Measurements from ENCODE around the gene GOPC. TPM values are rescaled to one million over a fixed set of nuclear protein-coding genes. Genes with fewer than 3 reads are reported as not detected.
A peak's percentile ranks its signal among the peaks of the same experiment; 100 is the strongest.

The GOPC gene
- total RNA-seq, 1 donor = 81.6 TPM

DNA sequence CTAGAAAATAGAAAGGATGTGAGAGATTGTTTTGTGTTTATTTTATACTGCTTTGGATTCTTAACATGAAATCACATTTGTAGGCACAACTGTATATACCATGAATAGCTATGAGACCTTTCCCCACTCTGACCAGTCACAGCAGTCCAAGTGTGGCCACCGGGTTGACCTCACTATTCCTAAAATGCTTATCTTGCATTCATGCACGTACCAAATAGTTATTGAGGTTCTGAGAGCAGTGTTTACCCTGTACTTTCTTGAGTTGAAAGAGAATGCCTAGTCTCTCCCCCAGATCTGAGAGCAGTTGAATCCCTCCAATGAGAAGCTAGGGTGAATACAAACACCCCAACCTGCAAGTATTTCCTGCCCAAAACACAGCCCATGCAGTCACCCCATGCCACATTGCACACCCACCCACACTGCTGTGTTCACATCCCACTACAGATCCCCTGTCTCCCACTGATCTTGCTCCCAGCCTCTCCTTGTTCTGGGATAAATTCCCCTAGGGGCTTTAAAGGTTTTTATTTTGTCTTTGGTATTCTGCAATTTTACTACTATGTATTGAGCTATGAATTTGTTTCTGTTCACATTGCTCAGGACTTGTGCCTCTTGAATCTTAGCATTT, 51.6 kb downstream of the GOPC start:
- no peak for TF ChIP-seq CTCF (IDR thresholded peaks at IDR 0.05; ENCODE audit: insufficient read depth, low read depth, low read length)

DNA sequence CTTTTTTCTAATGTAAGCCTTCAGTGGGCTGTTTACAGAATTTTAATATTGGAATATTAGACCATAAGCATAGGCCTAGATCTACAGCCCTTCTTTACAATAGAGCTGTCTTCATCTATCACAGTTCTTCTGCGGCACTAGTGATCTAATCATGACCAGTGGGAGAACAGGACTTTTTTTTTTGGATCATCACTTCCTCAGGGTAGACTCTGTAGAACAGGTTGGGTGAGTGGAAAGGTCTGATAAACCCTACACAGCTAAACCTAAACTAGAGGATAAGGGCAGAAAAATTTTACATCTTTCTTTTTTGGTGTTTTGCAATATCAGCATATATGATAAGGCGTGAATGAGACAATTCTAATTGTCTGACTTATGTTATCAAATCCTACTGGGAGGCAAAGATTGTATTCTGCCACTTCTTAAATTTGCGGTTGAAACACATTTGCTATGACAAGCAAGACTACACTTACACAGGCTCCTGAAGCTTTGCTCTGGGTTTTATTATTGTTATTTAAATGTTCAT, 52.2 kb downstream of the GOPC start:
- no peak for DNase-seq (ENCODE audit: low read depth)
- H3K4me3 ChIP-seq (ENCODE audit: low read depth, low read length) = no peak overlapping the region
- TF ChIP-seq CTCF (IDR thresholded peaks at IDR 0.05; ENCODE audit: insufficient read depth, low read depth, low read length) = no peak

More for the DNA sequence above, 51.6 kb downstream of the GOPC start:
- H3K4me3 ChIP-seq (ENCODE audit: low read depth, low read length) = no peak overlapping the region
- no peak for DNase-seq (ENCODE audit: low read depth)

GRCh38 chr6:117549611-117550010, 52.7 kb downstream of the GOPC start:
- no peak overlapping the region for H3K4me3 ChIP-seq (ENCODE audit: low read depth, low read length)
- DNase-seq (ENCODE audit: low read depth) = no peak

DNA sequence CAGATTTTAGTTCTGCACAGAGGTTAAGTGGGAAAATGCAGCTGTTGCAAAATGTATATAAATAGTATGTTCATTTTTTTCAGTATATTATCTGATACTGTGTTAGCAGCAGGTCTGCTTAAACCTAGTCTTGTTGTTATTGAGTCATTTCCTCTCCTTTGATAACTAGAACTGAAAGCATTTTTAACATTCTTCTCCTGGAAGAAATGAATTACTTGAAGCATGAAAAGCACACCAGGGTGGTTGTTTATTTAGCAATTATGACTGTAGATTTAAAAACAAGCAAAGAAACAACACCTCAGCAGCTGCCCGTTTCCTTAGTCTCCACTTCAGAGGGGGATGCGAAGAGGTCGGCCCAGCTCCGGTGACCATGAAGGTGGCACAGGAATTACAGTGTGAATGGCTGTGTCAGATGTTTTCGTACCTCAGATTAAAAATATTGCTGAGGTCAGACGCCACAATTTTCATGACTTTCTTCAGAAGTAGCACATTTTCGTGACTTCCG, 53.5 kb downstream of the GOPC start:
- DNase-seq (ENCODE audit: low read depth) = peak; percentile 73
- no peak for TF ChIP-seq CTCF (IDR thresholded peaks at IDR 0.05; ENCODE audit: insufficient read depth, low read depth, low read length)
- H3K4me3 ChIP-seq (ENCODE audit: low read depth, low read length) = no peak overlapping the region

More at GRCh38 chr6:117549611-117550010, 52.7 kb downstream of the GOPC start:
- no peak for TF ChIP-seq CTCF (IDR thresholded peaks at IDR 0.05; ENCODE audit: insufficient read depth, low read depth, low read length)

DNA sequence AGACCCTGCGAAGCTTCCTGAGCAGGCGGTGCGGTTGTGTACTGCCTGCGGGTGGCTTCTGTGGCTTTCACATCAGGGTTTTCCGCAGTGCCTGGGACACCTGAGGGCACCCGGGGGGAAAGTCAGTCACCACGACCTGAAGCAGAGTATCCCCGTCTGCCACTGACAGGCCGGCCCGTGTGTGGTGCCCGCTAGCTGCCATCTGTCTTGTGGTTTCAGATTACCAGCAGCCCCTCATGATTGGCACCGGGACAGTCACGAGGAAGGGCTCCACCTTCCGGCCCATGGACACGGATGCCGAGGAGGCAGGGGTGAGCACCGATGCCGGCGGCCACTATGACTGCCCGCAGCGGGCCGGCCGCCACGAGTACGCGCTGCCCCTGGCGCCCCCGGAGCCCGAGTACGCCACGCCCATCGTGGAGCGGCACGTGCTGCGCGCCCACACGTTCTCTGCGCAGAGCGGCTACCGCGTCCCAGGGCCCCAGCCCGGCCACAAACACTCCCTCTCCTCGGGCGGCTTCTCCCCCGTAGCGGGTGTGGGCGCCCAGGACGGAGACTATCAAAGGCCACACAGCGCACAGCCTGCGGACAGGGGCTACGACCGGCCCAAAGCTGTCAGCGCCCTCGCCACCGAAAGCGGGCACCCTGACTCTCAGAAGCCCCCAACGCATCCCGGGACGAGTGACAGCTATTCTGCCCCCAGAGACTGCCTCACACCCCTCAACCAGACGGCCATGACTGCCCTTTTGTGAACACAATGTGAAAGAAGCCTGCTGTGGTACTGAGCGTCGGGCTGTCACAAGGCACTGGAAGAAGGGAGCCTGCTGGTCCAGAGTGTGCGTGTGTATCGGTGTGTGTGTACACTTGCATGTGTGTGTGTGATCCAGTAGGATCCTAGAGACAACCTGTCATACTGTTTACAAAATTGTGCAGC, 54.4 kb downstream of the GOPC start:
- TF ChIP-seq CTCF (IDR thresholded peaks at IDR 0.05; ENCODE audit: insufficient read depth, low read depth, low read length) = no peak
- peak; percentile 45 for DNase-seq (ENCODE audit: low read depth)
- H3K4me3 ChIP-seq (ENCODE audit: low read depth, low read length) = peak overlapping the region; percentile 21

- no peak overlapping the region for H3K4me3 ChIP-seq (ENCODE audit: low read depth, low read length)
- no peak for DNase-seq (ENCODE audit: low read depth)
- TF ChIP-seq CTCF (IDR thresholded peaks at IDR 0.05; ENCODE audit: insufficient read depth, low read depth, low read length) = no peak
These were observed 55.6 kb downstream of the GOPC start for GRCh38 chr6:117546674-117547073.
